K562 (cell line): ENCODE results near the gene KCNJ2. TPM values are rescaled to one million over a fixed set of nuclear protein-coding genes. Genes with fewer than 3 reads are reported as not detected.

ENCODE experiments used
- ATAC-seq: fragments of 200-7000 bp; cut with Tn5 transposase; 3 replicates; pipeline ENCODE4 v1.9.1; 2020; ENCODE audit warnings: moderate library complexity
- BruUV-seq: library from RNA; stranded (reverse); fragments of 400-500 nt; replicated peaks from 2 replicates; lab custom pipeline; 2021; lab: Mats Ljungman, UMichigan
- CTCF ChIA-PET: fragments of 300-600 bp; formaldehyde crosslinking; extraction: SDS; loops from one replicate; lab custom pipeline; 2021; ENCODE audit warnings: low intra/inter-chr PET ratio; lab: Yijun Ruan, JAX
- POLR2A ChIA-PET: fragments of 300-600, 350-650 bp; sonication (Branson Sonifier 250); formaldehyde crosslinking; extraction: SDS; loops from one replicate; lab custom pipeline; 2021; ENCODE audit warnings: antibody characterized with exemption, inconsistent platforms; lab: Yijun Ruan, JAX
- DNase-seq, 4 experiments: peaks; one replicate each; pipeline versions ENCODE4 v3.0.0 to v3.0.0-alpha.2; 2011 to 2018; ENCODE audit warnings: low spot score in 3 of 4, mixed read lengths in 3 of 4; ENCODE audit errors: extremely low read depth in 1 of 4
- FAIRE-seq: peaks from 2 replicates; lab custom pipeline; 2011; peaks lifted over from hg19 to GRCh38; lab: Jason Lieb, UNC
- H2AFZ ChIP-seq: 2 replicates; pipeline ENCODE4 v1.6.0; 2011; ENCODE audit warnings: low read depth, low read length, control low read depth, inconsistent platforms
- H3K27ac ChIP-seq: fragments of 200-600 bp; 3 replicates; pipeline ENCODE4 v1.8.0; 2011; ENCODE audit warnings: low read depth, mild to moderate bottlenecking, control low read depth, inconsistent platforms, low read length, moderate library complexity, mixed read lengths; ENCODE audit errors: extremely low read depth
- H3K27me3 ChIP-seq, 2 experiments: fragments of 300-600 bp in 1 of 2; 2 replicates in 1 of 2; 3 replicates in 1 of 2; pipeline versions ENCODE4 v1.6.0 to v1.8.0; 2011; ENCODE audit warnings: inconsistent platforms in 2 of 2, low read length in 2 of 2, mild to moderate bottlenecking in 1 of 2, mixed read lengths in 1 of 2, moderate library complexity in 1 of 2; ENCODE audit not compliant: control insufficient read depth in 2 of 2, insufficient read depth in 2 of 2
- H3K36me3 ChIP-seq: fragments of 300-600 bp; 3 replicates; pipeline ENCODE4 v1.8.0; 2011; ENCODE audit warnings: mild to moderate bottlenecking, low read length, inconsistent platforms; ENCODE audit not compliant: control insufficient read depth, insufficient read depth
- H3K4me1 ChIP-seq, 2 experiments: fragments of 200-600 bp in 1 of 2; replicated peaks in 1 of 2; 2 replicates in 1 of 2; 3 replicates in 1 of 2; pipeline versions ENCODE4 v1.5.1 to v1.8.0; 2011; ENCODE audit warnings: inconsistent platforms in 2 of 2, low read length in 2 of 2, mild to moderate bottlenecking in 1 of 2, mixed read lengths in 1 of 2, moderate library complexity in 1 of 2; ENCODE audit not compliant: control insufficient read depth in 2 of 2, insufficient read depth in 2 of 2
- H3K4me2 ChIP-seq: 2 replicates; pipeline ENCODE4 v1.6.1; 2011; ENCODE audit warnings: low read length, control low read depth, inconsistent platforms, mixed read lengths; ENCODE audit not compliant: insufficient read depth
- H3K4me3 ChIP-seq: fragments of 200-600 bp; sonication (generic), shearing (Covaris generic); 2 replicates; pipeline ENCODE4 v1.5.1; 2016; ENCODE audit warnings: control low read depth, inconsistent platforms
- H3K79me2 ChIP-seq: fragments of 200-600 bp; 3 replicates; pipeline ENCODE4 v1.8.0; 2011; ENCODE audit warnings: low read length, inconsistent platforms; ENCODE audit not compliant: control insufficient read depth, insufficient read depth
- H3K9ac ChIP-seq, 2 experiments: 2 replicates each; pipeline versions ENCODE4 v1.6.0 to v1.6.1; 2011; ENCODE audit warnings: low read depth in 2 of 2, low read length in 2 of 2, control low read depth in 1 of 2, inconsistent platforms in 1 of 2, mild to moderate bottlenecking in 1 of 2, mixed read lengths in 1 of 2; ENCODE audit not compliant: insufficient read depth in 1 of 2
- H3K9me1 ChIP-seq: one replicate; pipeline ENCODE4 v1.6.0; 2011; ENCODE audit warnings: inconsistent platforms, mild to moderate bottlenecking, low read length, moderate library complexity; ENCODE audit not compliant: control insufficient read depth, insufficient read depth
- H3K9me3 ChIP-seq: replicated peaks from 2 replicates; pipeline ENCODE4 v1.5.1; 2011; ENCODE audit warnings: low read depth, low read length, inconsistent platforms; ENCODE audit not compliant: control insufficient read depth, insufficient read depth
- H4K20me1 ChIP-seq: replicated peaks from 2 replicates; pipeline ENCODE4 v1.6.1; 2011; ENCODE audit warnings: low read length, inconsistent platforms, mixed read lengths; ENCODE audit not compliant: control insufficient read depth, insufficient read depth
- AFF1 ChIP-seq, 2 experiments: fragments of 450-650 bp; IDR thresholded peaks; 2 replicates each; pipeline ENCODE4 v1.6.1; 2018; ENCODE audit warnings: mild to moderate bottlenecking in 2 of 2, low read depth in 1 of 2; ENCODE audit not compliant: partially characterized antibody in 2 of 2
- CXXC5 ChIP-seq: fragments of 250-450 bp; sonication (Bioruptor Pico); IDR thresholded peaks from 2 replicates; pipeline ENCODE4 v1.8.0; 2022; ENCODE audit warnings: inconsistent platforms, mild to moderate bottlenecking, moderate library complexity
- E2F5 ChIP-seq: sonication (generic); formaldehyde crosslinking; IDR thresholded peaks from 2 replicates; pipeline ENCODE4 v1.8.0; 2022; ENCODE audit warnings: mild to moderate bottlenecking, missing genetic modification reagents
- HDAC2 ChIP-seq: fragments of 450-650 bp; IDR thresholded peaks from 2 replicates; pipeline ENCODE4 v1.6.1; 2016; ENCODE audit warnings: mild to moderate bottlenecking
- JUND ChIP-seq, 2 experiments: IDR thresholded peaks; 2 replicates in 1 of 2; 3 replicates in 1 of 2; pipeline ENCODE4 v1.6.1; 2011; ENCODE audit warnings: borderline replicate concordance in 2 of 2, low read depth in 2 of 2, low read length in 2 of 2, improper control_type of control experiment in 1 of 2, missing biosample characterization in 1 of 2, missing genetic modification characterization in 1 of 2, missing genetic modification reagents in 1 of 2
- PKNOX1 ChIP-seq: fragments of 450-650 bp; IDR thresholded peaks from 2 replicates; pipeline ENCODE4 v1.6.1; 2016
- POLR3A ChIP-seq: IDR thresholded peaks from 2 replicates; pipeline ENCODE4 v1.6.1; 2011; ENCODE audit warnings: borderline replicate concordance, mild to moderate bottlenecking, moderate library complexity; ENCODE audit not compliant: insufficient read length, insufficient read depth; ENCODE audit errors: extremely low read depth
- POU5F1 ChIP-seq: fragments of 150-350 bp; IDR thresholded peaks from 2 replicates; pipeline ENCODE4 v1.6.1; 2014; ENCODE audit warnings: borderline replicate concordance, low read length, low read depth, mild to moderate bottlenecking; ENCODE audit not compliant: partially characterized antibody
- PPARD ChIP-seq: fragments of 250-450 bp; sonication (Bioruptor Pico); IDR thresholded peaks from 2 replicates; pipeline ENCODE4 v1.8.0; 2022; ENCODE audit warnings: inconsistent platforms, mild to moderate bottlenecking, moderate library complexity
- SAP30 ChIP-seq: fragments of 200-600 bp; sonication (generic); IDR thresholded peaks from 2 replicates; pipeline ENCODE4 v1.6.1; 2012; ENCODE audit warnings: borderline replicate concordance, low read depth, mild to moderate bottlenecking, moderate library complexity, low read length, control low read depth, inconsistent platforms; ENCODE audit not compliant: insufficient read depth, poor library complexity, severe bottlenecking
- TEAD1 ChIP-seq, 2 experiments: fragments of 450-650 bp in 1 of 2; sonication (generic) in 1 of 2; formaldehyde crosslinking; IDR thresholded peaks; 2 replicates each; pipeline versions ENCODE4 v1.4.0 to v1.8.0; 2020 to 2022; ENCODE audit warnings: mild to moderate bottlenecking in 2 of 2, missing genetic modification reagents in 1 of 2
- ZNF347 ChIP-seq: fragments of 450-650 bp; formaldehyde crosslinking; IDR thresholded peaks from 2 replicates; pipeline ENCODE4 v1.4.0; 2020; ENCODE audit warnings: low read depth, mild to moderate bottlenecking, moderate library complexity
- ZNF766 ChIP-seq: fragments of 200-800 bp; sonication (Bioruptor generic); conservative IDR thresholded peaks from 2 replicates; pipeline ENCODE4 v1.6.1; 2016; ENCODE audit warnings: missing genetic modification characterization, missing compliant biosample characterization
- WGBS: fragments of 100-300 bp; shearing (Covaris generic); methylation state at CpG from one replicate; pipeline ENCODE4 v1.1.6; 2016; ENCODE audit warnings: low coverage, mixed read lengths; ENCODE audit not compliant: insufficient coverage; ENCODE audit errors: missing lambda C conversion rate; 5-methylcytosine and 5-hydroxymethylcytosine counted together
- in situ Hi-C: fragments of 300-500 bp; cut with MboI; formaldehyde crosslinking; loops from 4 replicates; pipeline ENCODE4 v1.15.0; 2018; ENCODE audit warnings: inconsistent platforms, mixed read lengths
- intact Hi-C: fragments of 100-400 bp; cut with micrococcal nuclease; formaldehyde crosslinking; loops from 2 replicates; pipeline ENCODE4 v1.14.2; 2022
- polyA plus RNA-seq, 8 experiments: library from polyadenylated mRNA; depleted of rRNA in 4 of 8; stranded (reverse) in 5 of 8; unstranded in 3 of 8; fragments of >200 nt; fragmentation: Nextera tagmentation in 2 of 8; fragmentation: Illumina TruSeq in 1 of 8; extraction: Ambion mirVana in 2 of 8; extraction: Trizol in 1 of 8; gene quantifications; 2 replicates each; pipeline versions ENCODE4 v1.2.1 to v1.2.3, GENCODE V29; 2011 to 2014; ENCODE audit warnings: inconsistent platforms in 1 of 8, missing spikeins in 1 of 8
- total RNA-seq, 7 experiments: library from RNA; depleted of rRNA in 6 of 7; stranded (reverse); fragments of >200 nt in 6 of 7; fragmentation: Illumina TruSeq in 2 of 7; extraction: Trizol in 2 of 7; gene quantifications; 2 replicates each; pipeline versions ENCODE4 v1.2.1 to v1.2.3, GENCODE V29; 2011 to 2021; ENCODE audit warnings: low replicate concordance in 1 of 7

Gene KCNJ2
- total and polyA plus RNA-seq, 9 of the 15 experiments (the other 6 are each of a cell fraction or from before 2014, with no cell fraction given) = not detected

GRCh38 chr17:70137451-70138230 is 31.7 kb upstream of the KCNJ2 start:
- BruUV-seq = no TSS peak
- H3K36me3 ChIP-seq = no peaks in the 10 kb centered on the region
- no peak for DNase-seq
- ChIA-PET POLR2A (interaction anchor here (0.6 kb wide), 1 partner anchor 1769 kb away, joined by 3 read pairs; no protein-coding TSS in a partner anchor), CTCF (no interaction called here)
- H3K9me3 ChIP-seq = no peaks in the 10 kb centered on the region
- no peak overlapping the region for H3K4me3 ChIP-seq
- FAIRE-seq = no peak
- no peak overlapping the region for H3K27ac ChIP-seq
- H3K27me3 ChIP-seq = no peaks in the 10 kb centered on the region
- H2AFZ ChIP-seq = no peak overlapping the region; the same call in 1 of the 2 replicates
- no peaks in the 10 kb centered on the region for H4K20me1 ChIP-seq
- intact Hi-C loops (loop anchor here (10.0 kb wide), 1 partner anchor 243 kb away; no protein-coding TSS in a partner anchor), in situ Hi-C loops (no loop called here)
- ATAC-seq = peak; percentile 66
- H3K79me2 ChIP-seq = no peaks in the 10 kb centered on the region
- WGBS = 3% methylated on average over 9 of the region's 9 CpGs
- no peaks in the 10 kb centered on the region for H3K9me1 ChIP-seq
- H3K4me2 ChIP-seq = no peak overlapping the region
- H3K9ac ChIP-seq = no peak overlapping the region
- no peaks in the 10 kb centered on the region; a peak in 1 of 5 replicates for H3K4me1 ChIP-seq
- no peak for TF ChIP-seq ZNF766
- TF ChIP-seq POLR3A = no peak
- no peak for TF ChIP-seq ZNF347
- TF ChIP-seq TEAD1 (CRISPR knock-in tag; IDR thresholded peaks at IDR 0.05) = no peak
- no peak for TF ChIP-seq AFF1 (IDR thresholded peaks at IDR 0.05; ENCODE audit: low read depth in 1 of 2, partially characterized antibody in 2 of 2)
- TF ChIP-seq PPARD = no peak
- TF ChIP-seq POU5F1 = no peak
- TF ChIP-seq PKNOX1 = peak; percentile 89
- TF ChIP-seq HDAC2 = no peak
- TF ChIP-seq CXXC5 (CRISPR knock-in tag) = peak; percentile 56
- TF ChIP-seq JUND (IDR thresholded peaks at IDR 0.05; ENCODE audit: borderline replicate concordance, low read depth, low read length) = 0 out of 2 replicates have a peak, but pooled peaks have one; percentile 7
- TF ChIP-seq JUND (tag; IDR thresholded peaks at IDR 0.05; ENCODE audit: borderline replicate concordance, low read depth, low read length) = no peak
- TF ChIP-seq E2F5 (CRISPR knock-in tag) = no peak
- TF ChIP-seq SAP30 = no peak
